H1 (cell line): ENCODE results near the gene CEMP1. TPM values are rescaled to one million over a fixed set of nuclear protein-coding genes. Genes with fewer than 3 reads are reported as not detected.
A peak's percentile ranks its signal among the peaks of the same experiment; 100 is the strongest.
"Not testable (repeated sequence)": the region's sequence is repeated elsewhere in the genome, so short reads cannot be mapped to it uniquely, and the experiment has no call there.

Source experiments
- CTCF ChIA-PET: fragments of 300-600 bp; sonication (Branson Sonifier 250); formaldehyde crosslinking; loops from one replicate; lab custom pipeline; 2021; ENCODE audit not compliant: partially characterized antibody; lab: Charles Lee
- POLR2A ChIA-PET: fragments of 300-600 bp; sonication (Branson Sonifier 250); formaldehyde crosslinking; loops from one replicate; lab custom pipeline; 2021; ENCODE audit warnings: inconsistent platforms; ENCODE audit not compliant: partially characterized antibody; lab: Charles Lee
- DNase-seq, 2 experiments: peaks; one replicate each; pipeline versions ENCODE4 v3.0.0 to v3.0.0-alpha.2; 2010 to 2022; ENCODE audit warnings: low spot score in 2 of 2, low read depth in 1 of 2, mixed read lengths in 1 of 2
- FAIRE-seq: peaks from 2 replicates; lab custom pipeline; 2011; peaks lifted over from hg19 to GRCh38; lab: Jason Lieb, UNC
- H2AFZ ChIP-seq: 2 replicates; pipeline ENCODE4 v1.8.1; 2012; ENCODE audit warnings: low read length, inconsistent platforms
- H2AK5ac ChIP-seq: 2 replicates; pipeline ENCODE4 v1.6.1; 2013; ENCODE audit warnings: low read depth, low read length
- H2BK120ac ChIP-seq: replicated peaks from 2 replicates; pipeline ENCODE3; 2013; ENCODE audit warnings: low read depth, low read length, inconsistent platforms
- H2BK12ac ChIP-seq: 2 replicates; pipeline ENCODE4 v1.6.1; 2013; ENCODE audit warnings: low read depth, low read length
- H2BK15ac ChIP-seq: 2 replicates; pipeline ENCODE4 v1.6.1; 2013; ENCODE audit warnings: low read length
- H2BK20ac ChIP-seq: 2 replicates; pipeline ENCODE4 v1.6.1; 2013; ENCODE audit warnings: low read length
- H2BK5ac ChIP-seq: 2 replicates; pipeline ENCODE4 v1.6.1; 2013; ENCODE audit warnings: low read depth, low read length
- H3K14ac ChIP-seq: 2 replicates; pipeline ENCODE4 v1.6.1; 2013; ENCODE audit warnings: inconsistent platforms; ENCODE audit not compliant: insufficient read length
- H3K18ac ChIP-seq: 2 replicates; pipeline ENCODE4 v1.6.1; 2013; ENCODE audit warnings: low read length; ENCODE audit errors: extremely low read depth
- H3K23ac ChIP-seq: 2 replicates; pipeline ENCODE4 v1.6.1; 2013; ENCODE audit warnings: inconsistent platforms; ENCODE audit not compliant: insufficient read length
- H3K23me2 ChIP-seq: 2 replicates; pipeline ENCODE4 v1.6.1; 2013; ENCODE audit warnings: low read depth, low read length
- H3K27ac ChIP-seq: 2 replicates; pipeline ENCODE4 v1.6.1; 2011; ENCODE audit warnings: low read depth, low read length, inconsistent platforms
- H3K27me3 ChIP-seq, 4 experiments: replicated peaks in 1 of 4; 1 replicate in 1 of 4; 2 replicates in 3 of 4; pipeline versions ENCODE4 v1.6.1 to v1.8.1; 2011 to 2013; ENCODE audit warnings: low read length in 3 of 4, mild to moderate bottlenecking in 3 of 4, inconsistent platforms in 2 of 4, mixed read lengths in 2 of 4, moderate library complexity in 1 of 4; ENCODE audit not compliant: control insufficient read depth in 3 of 4, insufficient read depth in 3 of 4; ENCODE audit errors: extremely low read depth in 1 of 4
- H3K36me3 ChIP-seq, 4 experiments: 2 replicates each; pipeline versions ENCODE4 v1.6.1 to v1.8.1; 2011 to 2013; ENCODE audit warnings: mild to moderate bottlenecking in 4 of 4, low read length in 3 of 4, moderate library complexity in 2 of 4, control low read depth in 1 of 4, inconsistent platforms in 1 of 4; ENCODE audit not compliant: insufficient read depth in 4 of 4, control insufficient read depth in 2 of 4
- H3K4ac ChIP-seq: replicated peaks from 2 replicates; pipeline ENCODE3; 2013; ENCODE audit warnings: low read length, low read depth, mixed read lengths, inconsistent platforms; ENCODE audit not compliant: insufficient read length
- H3K4me1 ChIP-seq, 4 experiments: replicated peaks in 1 of 4; 1 replicate in 1 of 4; 2 replicates in 3 of 4; pipeline versions ENCODE4 v1.6.1 to v1.8.1; 2011 to 2013; ENCODE audit warnings: low read length in 3 of 4, inconsistent platforms in 2 of 4, mixed read lengths in 1 of 4; ENCODE audit not compliant: insufficient read depth in 4 of 4, control insufficient read depth in 3 of 4
- H3K4me2 ChIP-seq, 2 experiments: 2 replicates each; pipeline versions ENCODE4 v1.6.1 to v1.8.1; 2011 to 2013; ENCODE audit warnings: low read depth in 2 of 2, low read length in 2 of 2, control low read depth in 1 of 2, inconsistent platforms in 1 of 2, mild to moderate bottlenecking in 1 of 2; ENCODE audit not compliant: insufficient read depth in 1 of 2
- H3K4me3 ChIP-seq, 4 experiments: fragments of 200-600, 300-600 bp in 1 of 4; sonication (generic), shearing (Covaris generic), sonication (Bioruptor Twin) in 1 of 4; 2 replicates each; pipeline versions ENCODE4 v1.5.1 to v1.8.1; 2011 to 2016; ENCODE audit warnings: low read length in 4 of 4, low read depth in 3 of 4, control low read depth in 2 of 4, inconsistent platforms in 2 of 4, mild to moderate bottlenecking in 2 of 4, mixed read lengths in 1 of 4, moderate library complexity in 1 of 4; ENCODE audit not compliant: insufficient read depth in 2 of 4; ENCODE audit errors: extremely low read depth in 1 of 4
- H3K56ac ChIP-seq: replicated peaks from 2 replicates; pipeline ENCODE3; 2013; ENCODE audit warnings: low read depth, mild to moderate bottlenecking, mixed read lengths, low read length, inconsistent platforms; ENCODE audit not compliant: insufficient read length
- H3K79me1 ChIP-seq: 2 replicates; pipeline ENCODE4 v1.6.1; 2013; ENCODE audit warnings: low read depth, low read length, control low read depth
- H3K79me2 ChIP-seq, 2 experiments: 2 replicates each; pipeline versions ENCODE4 v1.6.1 to v1.8.1; 2012 to 2013; ENCODE audit warnings: low read length in 2 of 2, mild to moderate bottlenecking in 2 of 2, inconsistent platforms in 1 of 2; ENCODE audit not compliant: insufficient read depth in 2 of 2, control insufficient read depth in 1 of 2
- H3K9ac ChIP-seq, 4 experiments: replicated peaks in 1 of 4; 1 replicate in 1 of 4; 2 replicates in 3 of 4; pipeline versions ENCODE4 v1.6.1 to v1.8.1; 2011 to 2013; ENCODE audit warnings: low read depth in 3 of 4, low read length in 3 of 4, control low read depth in 2 of 4, mild to moderate bottlenecking in 2 of 4, moderate library complexity in 2 of 4, inconsistent platforms in 1 of 4; ENCODE audit errors: extremely low read depth in 1 of 4
- H3K9me3 ChIP-seq, 2 experiments: 2 replicates each; pipeline versions ENCODE4 v1.6.1 to v1.8.1; 2012 to 2013; ENCODE audit warnings: mild to moderate bottlenecking in 2 of 2, moderate library complexity in 2 of 2, control low read depth in 1 of 2, inconsistent platforms in 1 of 2, low read depth in 1 of 2, low read length in 1 of 2, mixed read lengths in 1 of 2; ENCODE audit not compliant: insufficient read depth in 2 of 2
- H4K20me1 ChIP-seq, 2 experiments: replicated peaks in 1 of 2; 2 replicates each; pipeline versions ENCODE3 to v1.8.1; 2011 to 2013; ENCODE audit warnings: inconsistent platforms in 2 of 2, low read length in 2 of 2, mild to moderate bottlenecking in 1 of 2; ENCODE audit not compliant: insufficient read depth in 2 of 2, control insufficient read depth in 1 of 2
- H4K5ac ChIP-seq: 2 replicates; pipeline ENCODE4 v1.6.1; 2013; ENCODE audit warnings: low read length, low read depth, mixed read lengths, inconsistent platforms; ENCODE audit not compliant: insufficient read length
- H4K8ac ChIP-seq: 2 replicates; pipeline ENCODE4 v1.8.0; 2013; ENCODE audit warnings: mild to moderate bottlenecking, moderate library complexity, low read length, inconsistent platforms; ENCODE audit not compliant: insufficient read depth; ENCODE audit errors: extremely low read depth
- H4K91ac ChIP-seq: replicated peaks from 2 replicates; pipeline ENCODE3; 2013; ENCODE audit warnings: low read length, mixed read lengths, inconsistent platforms; ENCODE audit not compliant: insufficient read length
- CTCF ChIP-seq, 3 experiments: IDR thresholded peaks; 1 replicate in 2 of 3; 2 replicates in 1 of 3; pipeline versions ENCODE4 v1.5.1 to v1.6.1; 2011; ENCODE audit warnings: low read length in 3 of 3, mild to moderate bottlenecking in 3 of 3, inconsistent platforms in 2 of 3, low read depth in 1 of 3, moderate library complexity in 1 of 3; ENCODE audit not compliant: insufficient read depth in 1 of 3; ENCODE audit errors: control extremely low read depth in 1 of 3
- WGBS, 2 experiments: shearing (Covaris generic) in 1 of 2; methylation state at CpG; one replicate each; pipeline versions ENCODE4 v1.1.6 to v1.1.7; 2013 to 2015; ENCODE audit warnings: low lambda C conversion rate in 2 of 2, mixed read lengths in 2 of 2, inconsistent platforms in 1 of 2, low coverage in 1 of 2, missing lambda C conversion rate in 1 of 2; ENCODE audit not compliant: insufficient replicate concordance in 2 of 2, insufficient coverage in 1 of 2, insufficient read length in 1 of 2; ENCODE audit errors: extremely low coverage in 1 of 2, missing lambda C conversion rate in 1 of 2; 5-methylcytosine and 5-hydroxymethylcytosine counted together
- polyA plus RNA-seq, 7 experiments: library from polyadenylated mRNA; depleted of rRNA in 3 of 7; stranded (reverse) in 5 of 7; unstranded in 2 of 7; fragments of >200 nt in 5 of 7; fragments of 200-250 nt in 2 of 7; gene quantifications; 1 replicate in 5 of 7; 2 replicates in 1 of 7; 4 replicates in 1 of 7; pipeline versions ENCODE4 v1.2.1 to v1.2.3, GENCODE V29; 2011 to 2013; ENCODE audit warnings: missing spikeins in 2 of 7, mixed read lengths in 2 of 7
- total RNA-seq: library from RNA; stranded (reverse); fragmentation: NEBNext Ultra II Directional; extraction: Animal tissue kit (Norgen Biotek cat#: 25700); gene quantifications from 2 replicates; pipeline ENCODE4 v1.2.1, GENCODE V29; 2021

CEMP1 gene
- total and polyA plus RNA-seq, 2 of the 8 experiments (the other 6 are each of a cell fraction or from before 2014, with no cell fraction given) = not detected

- FAIRE-seq = peak; percentile 98
- TF ChIP-seq CTCF (IDR thresholded peaks at IDR 0.05; ENCODE audit: control extremely low read depth in 1 of 3, insufficient read depth in 1 of 3, low read depth in 1 of 3, low read length in 3 of 3) = peak; percentile 24 to 55 (median 26); a peak in 3 of 4 replicates
- CTCF ChIA-PET = not testable (repeated sequence)
These were observed 48.9 kb upstream of the CEMP1 start for GRCh38 chr16:2580143-2580542.

More at GRCh38 chr16:2580143-2580542, 48.9 kb upstream of the CEMP1 start:
- H2BK120ac ChIP-seq, H3K27ac ChIP-seq, H2AFZ ChIP-seq, H3K27me3 ChIP-seq, H2BK5ac ChIP-seq, H3K4me1 ChIP-seq, H4K20me1 ChIP-seq, H3K4me2 ChIP-seq, H3K56ac ChIP-seq, H3K23me2 ChIP-seq, H3K14ac ChIP-seq, H4K8ac ChIP-seq, H3K4ac ChIP-seq, H2BK12ac ChIP-seq, H3K23ac ChIP-seq, H3K18ac ChIP-seq, H4K91ac ChIP-seq, H3K36me3 ChIP-seq, H3K79me2 ChIP-seq, H2AK5ac ChIP-seq, H3K4me3 ChIP-seq, H3K79me1 ChIP-seq, H2BK15ac ChIP-seq, H4K5ac ChIP-seq, POLR2A ChIA-PET, H2BK20ac ChIP-seq, H3K9ac ChIP-seq: not testable (repeated sequence)
- peaks cover 0 to 11% of the 10 kb centered on the region in 2 experiments; a peak in 1 of 4 replicates for H3K9me3 ChIP-seq
- 73% methylated on average over 4 of the region's 11 CpGs; no CpG with 5 or more reads in 1 of the 2 experiments for WGBS, 2 experiments
- DNase-seq = peak in 1 of 2 experiments; percentile 72
